Bronchial epithelial cell (primary cell): Measurements from ENCODE around the gene CEP41. TPM values are rescaled to one million over a fixed set of nuclear protein-coding genes. Genes with fewer than 3 reads are reported as not detected.

Source experiments
- DNase-seq: peaks from one replicate; pipeline ENCODE4 v3.0.0-alpha.2; 2010; ENCODE audit warnings: low read depth
- FAIRE-seq: peaks from 2 replicates; lab custom pipeline; 2011; peaks lifted over from hg19 to GRCh38; lab: Jason Lieb, UNC
- H3K27me3 ChIP-seq: 2 replicates; pipeline ENCODE4 v1.5.1; 2011; ENCODE audit warnings: low read length; ENCODE audit not compliant: control insufficient read depth, insufficient read depth
- H3K36me3 ChIP-seq: 2 replicates; pipeline ENCODE4 v1.5.1; 2011; ENCODE audit warnings: low read length; ENCODE audit not compliant: control insufficient read depth, insufficient read depth
- H3K4me3 ChIP-seq: 2 replicates; pipeline ENCODE4 v1.5.1; 2011; ENCODE audit warnings: mild to moderate bottlenecking, low read depth, low read length, control low read depth
- CTCF ChIP-seq: IDR thresholded peaks from 2 replicates; pipeline ENCODE4 v1.5.1; 2011; ENCODE audit warnings: mild to moderate bottlenecking, moderate library complexity, low read length, control low read depth, inconsistent platforms; ENCODE audit not compliant: insufficient read depth, severe bottlenecking
- total RNA-seq: library from RNA; depleted of rRNA; stranded (reverse); fragments of >200 nt; gene quantifications from 2 replicates; pipeline ENCODE4 v1.2.1, GENCODE V29; 2014

Gene CEP41
- total RNA-seq, 1 donor from 2014 or later = 4.2 TPM

GRCh38 chr7:130352194-130353074, 88.4 kb downstream of the CEP41 start:
- FAIRE-seq = no peak
- H3K36me3 ChIP-seq = no peaks in the 10 kb centered on the region
- H3K27me3 ChIP-seq = no peaks in the 10 kb centered on the region
- TF ChIP-seq CTCF = no peak
- DNase-seq = peak; percentile 65
- H3K4me3 ChIP-seq = peak overlapping the region; percentile 23

- no peak for FAIRE-seq
- no peaks in the 10 kb centered on the region for H3K27me3 ChIP-seq
- H3K36me3 ChIP-seq = no peaks in the 10 kb centered on the region
- no peak for DNase-seq
- H3K4me3 ChIP-seq = no peak overlapping the region
- no peak for TF ChIP-seq CTCF
Measured at GRCh38 chr7:130351791-130352090, 89.1 kb downstream of the CEP41 start.

GRCh38 chr7:130350945-130351790, 89.6 kb downstream of the CEP41 start:
- no peaks in the 10 kb centered on the region for H3K27me3 ChIP-seq
- no peak for TF ChIP-seq CTCF
- FAIRE-seq (no peak), DNase-seq (no peak)
- no peaks in the 10 kb centered on the region for H3K36me3 ChIP-seq
- H3K4me3 ChIP-seq = no peak overlapping the region

- TF ChIP-seq CTCF = no peak
- no peak for DNase-seq
- H3K4me3 ChIP-seq = no peak overlapping the region
Measured at GRCh38 chr7:130349911-130350782, 90.7 kb downstream of the CEP41 start.

GRCh38 chr7:130346941-130347340, 93.9 kb downstream of the CEP41 start:
- FAIRE-seq = no peak
- Histone ChIP-seq H3K4me3 (no peak overlapping the region), H3K36me3 (no peaks in the 10 kb centered on the region), H3K27me3 (no peaks in the 10 kb centered on the region)
- no peak for DNase-seq
- no peak for TF ChIP-seq CTCF

More at GRCh38 chr7:130349911-130350782, 90.7 kb downstream of the CEP41 start:
- H3K36me3 ChIP-seq = no peaks in the 10 kb centered on the region
- H3K27me3 ChIP-seq = no peaks in the 10 kb centered on the region
- no peak for FAIRE-seq
